ENCODE measurements around the gene SUGCT.
"Not testable (repeated sequence)": the region's sequence is repeated elsewhere in the genome, so short reads cannot be mapped to it uniquely, and the experiment has no call there.

Gene SUGCT

DNA sequence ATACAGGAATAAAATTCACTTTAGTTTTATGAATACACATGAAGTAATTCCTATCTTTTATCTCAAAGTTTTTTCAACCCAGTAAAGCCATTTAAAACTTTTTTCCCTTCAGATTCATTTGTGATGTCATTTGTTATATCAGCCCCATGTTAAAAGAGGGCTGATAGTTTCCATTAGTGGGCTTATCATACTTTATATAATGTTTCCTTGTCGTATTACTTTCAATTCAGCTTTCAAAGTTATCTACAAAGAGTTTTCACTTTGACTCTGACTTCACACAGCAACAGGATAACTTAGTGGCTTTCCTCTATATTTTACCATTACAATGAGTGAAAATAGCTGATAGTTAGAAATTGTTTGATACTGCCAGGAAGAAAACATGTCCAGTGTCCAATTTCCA, 484.8 kb downstream of the SUGCT start:
- no peak overlapping the region for H3K4me3 ChIP-seq (ENCODE audit: low read length)
- H3K9ac ChIP-seq (ENCODE audit: low read depth, low read length): no peak overlapping the region
- no peaks in the 10 kb centered on the region for H3K27me3 ChIP-seq (ENCODE audit: control insufficient read depth, insufficient read depth, low read length)
- no peaks in the 10 kb centered on the region for H3K36me3 ChIP-seq (ENCODE audit: insufficient read depth, low read length)
- no peak overlapping the region for H3K4me2 ChIP-seq (ENCODE audit: low read length)
- no peaks in the 10 kb centered on the region for H3K9me3 ChIP-seq (replicated peaks; ENCODE audit: low read length)
- no peaks in the 10 kb centered on the region for H3K4me1 ChIP-seq (ENCODE audit: control insufficient read depth, insufficient read depth, low read length)

DNA sequence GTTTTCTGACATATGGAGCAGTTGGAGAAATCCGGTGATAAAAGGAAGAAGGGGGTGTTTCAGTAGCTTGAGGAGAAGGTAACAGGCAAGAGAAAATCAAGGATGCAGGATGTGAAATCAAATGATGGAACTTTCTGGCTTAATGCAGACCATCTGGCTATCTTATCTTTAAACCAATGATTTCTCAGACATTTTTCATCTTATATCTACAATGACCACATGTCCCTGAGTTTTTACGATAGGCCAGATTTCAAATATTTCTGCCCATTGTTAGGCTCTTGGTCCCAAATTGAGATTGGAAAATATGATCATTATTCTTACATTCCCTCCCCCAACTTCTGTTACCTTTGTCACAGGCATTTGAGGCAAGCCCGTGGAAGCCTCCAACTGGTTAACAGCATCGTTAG, 486.8 kb downstream of the SUGCT start:
- Histone ChIP-seq H3K9ac (ENCODE audit: low read depth, low read length) (no peak overlapping the region), H3K4me3 (ENCODE audit: low read length) (no peak overlapping the region), H3K4me2 (ENCODE audit: low read length) (no peak overlapping the region), H3K4me1 (ENCODE audit: control insufficient read depth, insufficient read depth, low read length) (no peaks in the 10 kb centered on the region), H3K36me3 (ENCODE audit: insufficient read depth, low read length) (no peaks in the 10 kb centered on the region), H3K27me3 (ENCODE audit: control insufficient read depth, insufficient read depth, low read length) (no peaks in the 10 kb centered on the region), H3K9me3 (replicated peaks; ENCODE audit: low read length) (no peaks in the 10 kb centered on the region)

DNA sequence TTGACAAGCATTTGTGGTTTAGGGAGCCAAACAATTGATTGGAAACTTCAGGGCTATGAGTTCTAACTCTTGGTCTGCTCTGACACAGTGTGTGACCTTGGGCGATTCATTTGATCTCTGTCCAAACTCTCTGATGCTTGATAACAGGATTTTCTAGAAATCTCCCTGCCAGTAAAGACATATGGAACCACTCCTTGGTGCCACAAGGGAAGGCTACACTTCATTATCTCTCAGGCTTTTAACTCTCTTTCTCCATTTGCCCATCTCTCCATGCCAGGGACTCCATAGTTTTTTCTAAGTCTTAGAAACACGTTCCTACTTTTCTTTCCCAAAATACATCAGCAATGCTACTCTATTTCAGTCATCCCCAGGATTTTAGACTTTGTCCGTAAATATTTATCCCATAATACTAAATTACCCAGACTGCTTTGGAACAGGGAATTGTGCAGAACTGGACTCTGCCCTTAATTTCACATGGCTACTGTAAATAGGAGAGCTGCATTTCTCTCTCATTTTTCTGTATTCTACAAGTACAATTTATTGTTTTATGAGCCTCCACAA, 488.2 kb downstream of the SUGCT start:
- no peak overlapping the region for H3K4me2 ChIP-seq (ENCODE audit: low read length)
- H3K9me3 ChIP-seq (replicated peaks; ENCODE audit: low read length): no peaks in the 10 kb centered on the region
- no peak overlapping the region for H3K4me3 ChIP-seq (ENCODE audit: low read length)
- H3K9ac ChIP-seq (ENCODE audit: low read depth, low read length): no peak overlapping the region
- no peaks in the 10 kb centered on the region for H3K4me1 ChIP-seq (ENCODE audit: control insufficient read depth, insufficient read depth, low read length)
- H3K36me3 ChIP-seq (ENCODE audit: insufficient read depth, low read length): no peaks in the 10 kb centered on the region
- H3K27me3 ChIP-seq (ENCODE audit: control insufficient read depth, insufficient read depth, low read length): no peaks in the 10 kb centered on the region

DNA sequence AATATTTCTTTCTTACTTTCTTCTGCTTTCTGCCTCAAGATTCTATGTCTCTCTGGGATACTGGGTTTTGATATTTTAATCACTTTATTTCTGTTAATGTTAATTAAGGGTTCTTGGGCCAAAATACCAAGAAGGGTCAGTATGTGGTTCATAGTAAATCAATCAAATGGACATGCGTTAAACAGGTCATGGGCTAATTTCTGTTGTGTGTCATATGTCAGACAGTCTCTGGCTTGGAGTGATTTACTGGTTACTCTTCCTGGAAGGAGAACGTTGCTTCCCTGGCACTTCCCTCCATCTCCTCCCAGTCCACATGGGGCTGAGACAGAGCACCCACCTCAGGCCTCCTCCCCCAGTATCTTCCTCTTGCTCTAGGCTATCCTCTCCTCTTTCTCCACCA, 489.1 kb downstream of the SUGCT start:
- H3K4me1 ChIP-seq (ENCODE audit: control insufficient read depth, insufficient read depth, low read length): no peaks in the 10 kb centered on the region
- no peak overlapping the region for H3K4me3 ChIP-seq (ENCODE audit: low read length)
- H3K4me2 ChIP-seq (ENCODE audit: low read length): no peak overlapping the region
- no peak overlapping the region for H3K9ac ChIP-seq (ENCODE audit: low read depth, low read length)
- no peaks in the 10 kb centered on the region for H3K36me3 ChIP-seq (ENCODE audit: insufficient read depth, low read length)
- H3K9me3 ChIP-seq (replicated peaks; ENCODE audit: low read length): no peaks in the 10 kb centered on the region
- no peaks in the 10 kb centered on the region for H3K27me3 ChIP-seq (ENCODE audit: control insufficient read depth, insufficient read depth, low read length)

DNA sequence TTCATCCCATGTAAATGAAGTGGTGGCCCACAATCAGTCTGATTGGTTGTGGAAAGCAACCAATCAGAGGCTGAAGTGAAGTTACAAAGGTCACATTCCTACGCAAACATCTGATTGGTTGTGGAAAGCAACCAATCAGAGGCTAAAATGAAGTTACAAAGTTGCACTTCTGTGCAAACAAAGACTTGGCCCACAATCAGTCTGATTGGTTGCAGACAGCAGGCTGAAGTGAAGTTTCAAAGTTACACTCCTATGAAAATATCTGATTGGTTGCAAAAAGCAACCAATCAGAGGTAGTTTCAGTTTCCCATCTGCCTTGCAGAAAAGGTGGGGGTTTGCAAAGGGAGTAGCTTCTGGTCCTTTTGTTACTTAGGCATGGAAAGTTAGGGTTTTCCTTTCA, 492.6 kb downstream of the SUGCT start:
- not testable (repeated sequence) for H3K9ac ChIP-seq (ENCODE audit: low read depth, low read length); H3K4me3 ChIP-seq (ENCODE audit: low read length); H3K36me3 ChIP-seq (ENCODE audit: insufficient read depth, low read length); H3K9me3 ChIP-seq (replicated peaks; ENCODE audit: low read length); H3K4me1 ChIP-seq (ENCODE audit: control insufficient read depth, insufficient read depth, low read length); H3K4me2 ChIP-seq (ENCODE audit: low read length); H3K27me3 ChIP-seq (ENCODE audit: control insufficient read depth, insufficient read depth, low read length)

DNA sequence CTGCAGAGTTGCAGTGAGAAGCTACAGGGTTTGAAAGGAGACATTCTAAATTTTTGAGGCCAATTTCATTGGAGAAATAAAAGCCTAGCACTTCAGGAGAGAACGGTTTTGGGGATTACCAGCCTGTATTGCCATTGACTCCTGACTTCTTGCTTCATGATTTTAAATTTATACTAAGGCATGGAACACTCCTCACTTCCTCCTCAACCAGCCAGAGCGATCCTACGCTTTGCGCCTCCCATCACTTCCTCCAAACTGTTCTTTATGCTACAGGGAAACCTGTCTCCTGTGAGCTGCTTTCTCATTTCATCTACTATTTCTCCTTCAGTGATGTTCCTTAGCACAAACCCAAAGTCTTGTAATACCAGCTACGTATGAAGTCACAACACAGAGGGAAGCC, 495.1 kb downstream of the SUGCT start:
- no peak overlapping the region for H3K9ac ChIP-seq (ENCODE audit: low read depth, low read length)
- no peaks in the 10 kb centered on the region for H3K4me1 ChIP-seq (ENCODE audit: control insufficient read depth, insufficient read depth, low read length)
- H3K4me2 ChIP-seq (ENCODE audit: low read length): no peak overlapping the region
- no peaks in the 10 kb centered on the region for H3K9me3 ChIP-seq (replicated peaks; ENCODE audit: low read length)
- no peaks in the 10 kb centered on the region for H3K36me3 ChIP-seq (ENCODE audit: insufficient read depth, low read length)
- H3K4me3 ChIP-seq (ENCODE audit: low read length): no peak overlapping the region
- H3K27me3 ChIP-seq (ENCODE audit: control insufficient read depth, insufficient read depth, low read length): no peaks in the 10 kb centered on the region

DNA sequence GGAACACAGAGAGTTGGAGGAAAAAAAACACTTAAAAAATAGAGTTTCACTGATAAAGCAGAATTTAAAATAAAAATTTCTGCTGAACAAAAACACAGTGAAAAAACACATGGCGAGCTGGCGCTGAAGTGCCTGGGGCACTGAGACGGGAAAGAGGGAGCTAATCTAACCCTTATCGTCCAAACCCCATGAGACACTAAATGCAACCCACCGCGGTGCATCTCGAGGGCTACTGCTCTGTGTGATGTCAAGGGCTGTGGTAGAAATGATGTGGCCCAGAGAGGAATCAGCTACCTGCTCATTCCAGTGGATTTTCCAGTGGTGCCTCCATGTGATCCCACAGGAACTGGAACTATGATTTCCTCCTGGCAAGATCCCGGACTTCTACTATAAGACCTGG, 499.3 kb downstream of the SUGCT start:
- Histone ChIP-seq H3K4me3 (ENCODE audit: low read length) (no peak overlapping the region), H3K36me3 (ENCODE audit: insufficient read depth, low read length) (no peaks in the 10 kb centered on the region), H3K4me1 (ENCODE audit: control insufficient read depth, insufficient read depth, low read length) (no peaks in the 10 kb centered on the region), H3K27me3 (ENCODE audit: control insufficient read depth, insufficient read depth, low read length) (no peaks in the 10 kb centered on the region), H3K9me3 (replicated peaks; ENCODE audit: low read length) (no peaks in the 10 kb centered on the region), H3K4me2 (ENCODE audit: low read length) (no peak overlapping the region), H3K9ac (ENCODE audit: low read depth, low read length) (no peak overlapping the region)

DNA sequence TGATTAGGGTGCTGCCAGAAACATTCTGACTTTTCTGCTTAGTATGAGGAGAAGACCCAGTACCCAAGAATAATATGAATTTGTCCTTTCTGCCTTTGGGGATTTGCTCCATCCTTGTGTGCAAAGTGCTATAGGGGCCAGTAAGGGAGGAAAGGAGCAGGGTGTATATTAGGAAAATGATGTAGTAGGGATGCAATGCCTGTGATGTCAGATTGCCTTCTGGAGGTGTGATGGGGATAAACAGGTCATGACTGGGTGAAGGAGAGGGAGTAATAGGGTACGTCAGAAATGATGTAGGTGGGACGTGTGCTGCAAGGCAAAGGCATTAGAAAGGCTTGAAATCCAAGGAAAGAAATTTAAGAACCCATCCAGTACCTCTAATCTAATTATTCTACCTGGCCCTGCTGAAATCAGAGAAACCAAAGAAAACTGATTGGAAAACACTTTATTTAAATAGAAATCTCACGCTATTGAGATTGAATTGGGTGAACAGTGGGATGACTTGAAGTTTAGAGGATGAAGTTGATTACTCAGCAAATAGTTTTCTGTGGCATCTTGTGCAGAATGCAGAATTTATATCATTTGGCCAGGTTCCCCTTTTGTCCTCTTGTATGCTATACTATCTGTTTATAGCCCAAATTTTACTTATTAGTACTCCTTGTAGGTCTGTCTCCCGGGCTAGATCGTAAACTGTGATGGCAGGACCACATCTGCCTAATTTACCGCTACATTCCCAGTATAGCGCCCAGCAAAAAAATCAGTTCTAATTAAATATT, 503.9 kb downstream of the SUGCT start:
- Histone ChIP-seq H3K4me3 (ENCODE audit: low read length) (no peak overlapping the region), H3K9me3 (replicated peaks; ENCODE audit: low read length) (no peaks in the 10 kb centered on the region), H3K9ac (ENCODE audit: low read depth, low read length) (no peak overlapping the region), H3K36me3 (ENCODE audit: insufficient read depth, low read length) (no peaks in the 10 kb centered on the region), H3K4me2 (ENCODE audit: low read length) (no peak overlapping the region), H3K27me3 (ENCODE audit: control insufficient read depth, insufficient read depth, low read length) (no peaks in the 10 kb centered on the region), H3K4me1 (ENCODE audit: control insufficient read depth, insufficient read depth, low read length) (no peaks in the 10 kb centered on the region)

DNA sequence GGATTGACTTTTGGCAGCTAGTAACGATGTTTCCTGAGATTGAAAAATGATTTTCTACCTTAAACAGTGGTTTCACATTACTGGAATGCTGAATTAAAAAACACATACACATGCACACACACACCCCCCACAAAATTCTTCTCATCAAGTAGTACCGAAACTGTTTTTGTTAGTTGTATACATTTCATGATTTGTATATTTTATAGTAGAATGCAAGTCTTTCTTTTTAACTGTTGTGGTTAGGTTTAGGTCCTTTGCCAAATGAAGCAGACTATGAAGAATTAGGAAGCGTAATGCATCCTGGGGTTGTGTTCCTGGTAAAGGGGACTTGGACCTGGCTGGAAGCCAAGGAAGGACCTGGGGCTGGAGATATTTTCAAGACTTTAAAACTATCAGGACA, 505.8 kb downstream of the SUGCT start:
- no peaks in the 10 kb centered on the region for H3K36me3 ChIP-seq (ENCODE audit: insufficient read depth, low read length)
- no peak overlapping the region for H3K9ac ChIP-seq (ENCODE audit: low read depth, low read length)
- no peaks in the 10 kb centered on the region for H3K9me3 ChIP-seq (replicated peaks; ENCODE audit: low read length)
- no peak overlapping the region for H3K4me3 ChIP-seq (ENCODE audit: low read length)
- H3K4me1 ChIP-seq (ENCODE audit: control insufficient read depth, insufficient read depth, low read length): no peaks in the 10 kb centered on the region
- H3K4me2 ChIP-seq (ENCODE audit: low read length): no peak overlapping the region
- H3K27me3 ChIP-seq (ENCODE audit: control insufficient read depth, insufficient read depth, low read length): no peaks in the 10 kb centered on the region

DNA sequence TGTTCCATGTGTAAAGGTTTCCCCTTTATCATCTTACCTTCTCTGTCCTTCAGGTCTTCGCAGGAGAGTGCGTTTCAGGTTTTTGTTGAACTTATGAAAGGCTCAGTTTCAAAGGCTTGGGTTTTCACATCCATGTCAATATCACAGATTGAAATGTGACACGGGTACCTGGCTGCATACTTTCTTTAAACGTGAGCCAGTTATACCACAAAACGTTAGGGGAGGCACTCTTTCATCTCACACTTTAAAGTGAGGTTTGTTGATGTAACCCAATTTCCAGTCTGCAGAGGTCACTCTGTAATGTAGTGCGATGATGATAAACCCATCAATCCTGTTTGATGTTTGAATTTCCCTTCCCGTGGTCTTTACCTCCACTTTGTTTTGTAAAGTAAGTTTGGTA, 506.9 kb downstream of the SUGCT start:
- Histone ChIP-seq H3K27me3 (ENCODE audit: control insufficient read depth, insufficient read depth, low read length) (no peaks in the 10 kb centered on the region), H3K9me3 (replicated peaks; ENCODE audit: low read length) (no peaks in the 10 kb centered on the region), H3K9ac (ENCODE audit: low read depth, low read length) (no peak overlapping the region), H3K4me3 (ENCODE audit: low read length) (no peak overlapping the region), H3K4me2 (ENCODE audit: low read length) (no peak overlapping the region), H3K4me1 (ENCODE audit: control insufficient read depth, insufficient read depth, low read length) (no peaks in the 10 kb centered on the region), H3K36me3 (ENCODE audit: insufficient read depth, low read length) (no peaks in the 10 kb centered on the region)

DNA sequence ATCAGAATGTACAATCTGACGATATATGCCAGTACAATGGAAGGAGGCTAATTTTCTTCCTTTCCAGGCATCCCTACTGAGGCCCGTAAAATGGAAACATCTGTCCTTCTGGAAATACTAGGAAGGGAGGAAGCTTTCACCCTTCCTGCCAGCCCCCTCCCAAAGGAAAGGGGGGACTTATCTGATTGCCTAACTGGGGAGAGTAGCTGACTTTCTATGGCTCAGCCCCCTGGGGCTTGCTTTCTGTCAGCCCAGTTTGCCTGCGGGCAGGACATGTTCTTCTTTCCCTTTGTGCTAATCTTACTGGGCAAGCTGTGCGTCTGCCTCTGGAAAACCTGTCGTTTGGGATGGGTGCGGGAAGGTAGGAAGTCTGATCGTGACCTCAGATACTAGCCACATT, 508.9 kb downstream of the SUGCT start:
- Histone ChIP-seq H3K9ac (ENCODE audit: low read depth, low read length) (no peak overlapping the region), H3K27me3 (ENCODE audit: control insufficient read depth, insufficient read depth, low read length) (no peaks in the 10 kb centered on the region), H3K4me3 (ENCODE audit: low read length) (no peak overlapping the region), H3K4me2 (ENCODE audit: low read length) (no peak overlapping the region), H3K9me3 (replicated peaks; ENCODE audit: low read length) (no peaks in the 10 kb centered on the region), H3K4me1 (ENCODE audit: control insufficient read depth, insufficient read depth, low read length) (no peaks in the 10 kb centered on the region), H3K36me3 (ENCODE audit: insufficient read depth, low read length) (no peaks in the 10 kb centered on the region)

DNA sequence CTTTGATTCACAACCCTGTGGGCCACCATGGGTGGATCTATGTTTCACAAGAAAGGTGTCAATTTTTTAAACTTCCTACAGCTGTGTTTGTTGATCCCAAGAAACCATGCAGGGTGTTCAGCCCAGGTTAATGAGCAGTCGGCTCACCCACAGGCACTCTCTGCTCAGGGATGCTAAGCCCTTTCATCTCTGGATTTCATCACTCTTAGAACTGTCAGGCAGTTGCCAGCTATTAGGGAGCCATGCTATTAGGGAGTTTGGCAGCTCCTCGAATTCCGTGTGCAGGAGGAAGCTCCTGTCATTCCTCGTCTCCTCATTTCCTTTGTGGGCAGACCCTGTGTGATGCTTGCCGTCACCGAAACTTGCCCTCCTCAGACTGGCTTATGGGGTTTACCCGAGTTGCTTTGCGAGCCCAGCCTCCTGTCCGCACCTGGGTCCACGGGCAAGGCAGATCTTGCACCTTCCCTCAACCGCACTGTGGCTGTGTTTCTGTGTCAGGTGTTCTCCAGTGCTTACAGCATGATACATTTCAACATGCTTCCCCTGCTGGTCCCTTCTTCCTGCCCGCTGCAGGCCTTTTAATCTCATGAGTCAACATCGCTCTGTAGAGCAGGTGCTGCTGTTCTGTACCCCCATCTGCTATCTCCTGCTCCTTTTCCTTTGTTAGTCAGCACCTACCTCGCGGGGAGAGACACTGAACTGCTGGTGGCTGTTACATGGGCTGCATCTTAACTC, 509.8 kb downstream of the SUGCT start:
- no peak overlapping the region for H3K9ac ChIP-seq (ENCODE audit: low read depth, low read length)
- no peaks in the 10 kb centered on the region for H3K27me3 ChIP-seq (ENCODE audit: control insufficient read depth, insufficient read depth, low read length)
- H3K9me3 ChIP-seq (replicated peaks; ENCODE audit: low read length): no peaks in the 10 kb centered on the region
- H3K4me3 ChIP-seq (ENCODE audit: low read length): no peak overlapping the region
- no peaks in the 10 kb centered on the region for H3K4me1 ChIP-seq (ENCODE audit: control insufficient read depth, insufficient read depth, low read length)
- no peaks in the 10 kb centered on the region for H3K36me3 ChIP-seq (ENCODE audit: insufficient read depth, low read length)
- H3K4me2 ChIP-seq (ENCODE audit: low read length): no peak overlapping the region

All from skeletal muscle satellite cell (primary cell).